Naive thymus-derived CD8-positive, alpha-beta T cell (primary cell): ENCODE measurements around the gene SMIM15. TPM values are rescaled to one million over a fixed set of nuclear protein-coding genes. Genes with fewer than 3 reads are reported as not detected.
A peak's percentile ranks its signal among the peaks of the same experiment; 100 is the strongest.

Experiments used
- ATAC-seq, 2 donors: fragments of 150-1000 bp; cut with Tn5 transposase in 1 of 2; sonication (Bioruptor Pico), chemical (Tn5 transposase) in 1 of 2; 1 replicate in 1 of 2; 2 replicates in 1 of 2; pipeline ENCODE4 v1.10.0; 2021; ENCODE audit warnings: mild to moderate bottlenecking in 2 of 2, moderate library complexity in 2 of 2
- POLR2A ChIA-PET: fragments of 350-600 bp; sonication (Branson Sonifier 250); formaldehyde crosslinking; loops from one replicate; lab custom pipeline; 2021; ENCODE audit warnings: antibody characterized with exemption; lab: Charles Lee
- DNase-seq, 10 donors: peaks; one replicate each; pipeline versions ENCODE4 v3.0.0 to v3.0.0-alpha.2; 2020 to 2022
- H3K27ac Mint-ChIP-seq, 10 donors: one replicate each; pipeline ENCODE4 v1.8.0; 2020 to 2022; ENCODE audit warnings: mild to moderate bottlenecking in 10 of 10, mixed read lengths in 10 of 10, moderate library complexity in 4 of 10, inconsistent platforms in 1 of 10
- H3K27me3 Mint-ChIP-seq, 5 donors: one replicate each; pipeline ENCODE4 v1.8.0; 2021 to 2022; ENCODE audit warnings: mixed read lengths in 5 of 5
- H3K36me3 Mint-ChIP-seq, 3 donors: one replicate each; pipeline ENCODE4 v1.8.0; 2020 to 2022; ENCODE audit warnings: mixed read lengths in 3 of 3, mild to moderate bottlenecking in 2 of 3, inconsistent platforms in 1 of 3
- H3K4me1 Mint-ChIP-seq, 4 donors: one replicate each; pipeline ENCODE4 v1.8.0; 2021 to 2022; ENCODE audit warnings: mixed read lengths in 4 of 4
- H3K4me3 Mint-ChIP-seq, 10 donors: one replicate each; pipeline ENCODE4 v1.8.0; 2020 to 2022; ENCODE audit warnings: mild to moderate bottlenecking in 10 of 10, mixed read lengths in 10 of 10, moderate library complexity in 6 of 10, inconsistent platforms in 1 of 10
- H3K9me3 Mint-ChIP-seq, 9 donors: one replicate each; pipeline ENCODE4 v1.8.0; 2020 to 2022; ENCODE audit warnings: mixed read lengths in 9 of 9, mild to moderate bottlenecking in 3 of 9, inconsistent platforms in 1 of 9, moderate library complexity in 1 of 9
- polyA plus RNA-seq, 3 donors: library from polyadenylated mRNA; unstranded; fragments of 300-500 nt; fragmentation: Illumina TruSeq; gene quantifications; one replicate each; pipeline ENCODE4 v1.2.3, GENCODE V29; 2021
- total RNA-seq, 8 experiments: library from RNA in 2 of 8; stranded (reverse) in 2 of 8; gene quantifications; one replicate each; pipeline ENCODE4 v1.2.3 and lab custom pipeline; 2021 to 2026

Gene SMIM15
- total and polyA plus RNA-seq, 5 experiments from 2014 or later = 21.0 to 39.4 (median 34.9) TPM

DNA sequence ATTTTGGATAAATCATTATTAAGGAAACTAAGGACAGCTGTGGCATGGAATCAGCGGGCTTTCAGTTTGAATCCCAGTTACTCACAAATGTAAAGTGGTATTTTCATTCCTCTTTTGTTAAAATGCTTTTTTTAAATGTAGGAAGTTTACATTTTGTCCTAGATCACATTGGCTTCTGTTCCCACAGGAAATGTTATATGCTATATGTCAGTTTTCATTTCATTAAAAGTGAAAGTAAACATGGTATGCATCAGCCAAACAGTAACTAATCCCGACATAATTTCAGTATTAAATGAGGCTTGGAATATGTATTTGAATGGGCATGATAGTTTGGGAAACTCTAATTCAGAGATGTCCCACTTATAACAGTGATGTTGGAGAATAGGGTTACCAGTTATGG is 18.6 kb upstream of the SMIM15 start:
- Mint-ChIP-seq H3K27me3 (peaks cover 0 to 18% (median 1%) of the 10 kb centered on the region in 5 donors), H3K4me3 (no peak overlapping the region), H3K36me3 (peaks cover 0 to 6% (median 0%) of the 10 kb centered on the region in 3 donors), H3K27ac (no peak overlapping the region), H3K9me3 (no peaks in the 10 kb centered on the region), H3K4me1 (peaks cover 0 to 13% (median 6%) of the 10 kb centered on the region in 4 donors)
- POLR2A ChIA-PET = no interaction called here
- ATAC-seq (no peak), DNase-seq (no peak)

DNA sequence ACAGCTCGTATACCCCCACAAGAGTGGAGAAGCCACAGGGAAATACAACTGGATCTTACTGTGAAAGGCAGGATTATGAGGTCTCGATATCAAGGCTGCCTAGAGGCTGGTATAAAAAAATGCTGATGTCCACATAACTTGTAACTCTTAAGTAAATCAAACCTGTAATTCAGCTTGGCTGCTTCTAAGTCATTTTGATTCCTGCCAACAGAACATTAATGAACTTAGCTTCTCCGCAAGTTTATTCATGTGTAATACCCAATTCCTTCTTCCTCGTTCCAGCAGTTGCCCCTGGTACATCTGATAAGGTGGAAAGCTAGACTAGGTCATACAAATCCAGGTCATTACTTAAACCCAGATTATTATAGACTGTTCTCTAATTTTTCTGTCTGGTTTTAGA is 16.4 kb upstream of the SMIM15 start:
- ATAC-seq (no peak), DNase-seq (no peak)
- POLR2A ChIA-PET = no interaction called here

GRCh38 chr5:61177716-61178115 is 15.4 kb upstream of the SMIM15 start:
- DNase-seq (no peak), ATAC-seq (no peak)
- Mint-ChIP-seq H3K9me3 (no peaks in the 10 kb centered on the region), H3K27ac (peak overlapping the region in 1 of 10 donors; percentile 9), H3K4me1 (peaks cover 0 to 13% (median 4%) of the 10 kb centered on the region in 4 donors), H3K27me3 (peaks cover 0 to 18% (median 1%) of the 10 kb centered on the region in 5 donors), H3K4me3 (no peak overlapping the region), H3K36me3 (peaks cover 0 to 6% (median 0%) of the 10 kb centered on the region in 3 donors)
- POLR2A ChIA-PET = no interaction called here

More for the DNA sequence above, 16.4 kb upstream of the SMIM15 start:
- Mint-ChIP-seq H3K4me1 (peaks cover 0 to 13% (median 6%) of the 10 kb centered on the region in 4 donors), H3K27ac (no peak overlapping the region), H3K4me3 (no peak overlapping the region), H3K36me3 (peaks cover 0 to 6% (median 0%) of the 10 kb centered on the region in 3 donors), H3K9me3 (no peaks in the 10 kb centered on the region), H3K27me3 (peaks cover 0 to 18% (median 1%) of the 10 kb centered on the region in 5 donors)

- ATAC-seq (no peak), DNase-seq (no peak)
- no peak overlapping the region for H3K4me3 Mint-ChIP-seq
- POLR2A ChIA-PET = no interaction called here
- H3K9me3 Mint-ChIP-seq = no peaks in the 10 kb centered on the region
- H3K36me3 Mint-ChIP-seq = peaks cover 0 to 6% (median 0%) of the 10 kb centered on the region in 3 donors
- peaks cover 0 to 13% (median 0%) of the 10 kb centered on the region in 4 donors for H3K4me1 Mint-ChIP-seq
- H3K27ac Mint-ChIP-seq = peak overlapping the region in 1 of 10 donors; percentile 9
- peaks cover 0 to 18% (median 1%) of the 10 kb centered on the region in 5 donors for H3K27me3 Mint-ChIP-seq
These were observed 14.8 kb upstream of the SMIM15 start for GRCh38 chr5:61177070-61177469.

DNA sequence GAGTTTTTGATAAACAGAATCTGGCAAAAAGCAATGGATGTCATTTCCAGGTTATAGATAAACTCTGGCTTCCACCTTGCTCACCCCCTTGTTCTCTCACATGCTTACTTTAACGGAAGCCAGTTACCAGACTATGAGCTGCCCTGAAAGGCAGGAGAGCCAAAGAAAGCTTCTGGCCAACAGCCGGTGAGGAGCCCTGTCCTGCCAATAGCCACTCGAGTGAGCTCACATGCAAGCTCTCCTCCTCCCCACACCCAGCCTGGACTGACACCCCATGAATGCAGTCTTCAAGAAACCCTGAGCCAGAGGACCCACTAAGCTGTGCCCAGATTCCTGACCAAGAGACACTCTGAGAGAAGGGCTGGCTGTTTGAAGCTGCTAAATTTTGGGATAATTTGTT is 14.4 kb upstream of the SMIM15 start:
- Mint-ChIP-seq H3K36me3 (peaks cover 0 to 6% (median 0%) of the 10 kb centered on the region in 3 donors), H3K27ac (no peak overlapping the region), H3K27me3 (peaks cover 0 to 18% (median 1%) of the 10 kb centered on the region in 5 donors), H3K9me3 (no peaks in the 10 kb centered on the region), H3K4me3 (no peak overlapping the region), H3K4me1 (peaks cover 0 to 13% (median 0%) of the 10 kb centered on the region in 4 donors)
- no peak for ATAC-seq
- POLR2A ChIA-PET = no interaction called here
- DNase-seq = no peak

- Mint-ChIP-seq H3K9me3 (no peaks in the 10 kb centered on the region), H3K27me3 (peaks cover 0 to 1% (median 0%) of the 10 kb centered on the region in 5 donors), H3K4me1 (no peaks in the 10 kb centered on the region), H3K27ac (no peak overlapping the region), H3K36me3 (no peaks in the 10 kb centered on the region), H3K4me3 (no peak overlapping the region)
- ATAC-seq (no peak), DNase-seq (no peak)
- POLR2A ChIA-PET = no interaction called here
These were observed 9.2 kb upstream of the SMIM15 start for GRCh38 chr5:61171479-61171878.

- Mint-ChIP-seq H3K27ac (no peak overlapping the region), H3K27me3 (no peaks in the 10 kb centered on the region), H3K4me3 (no peak overlapping the region), H3K4me1 (peaks cover 0 to 3% (median 0%) of the 10 kb centered on the region in 4 donors), H3K9me3 (peaks cover 0 to 4% (median 0%) of the 10 kb centered on the region in 9 donors), H3K36me3 (no peaks in the 10 kb centered on the region)
- POLR2A ChIA-PET = no interaction called here
- no peak for ATAC-seq
- no peak for DNase-seq
These were observed 6.7 kb upstream of the SMIM15 start for GRCh38 chr5:61168951-61169350.

- peaks cover 0 to 9% (median 2%) of the 10 kb centered on the region in 9 donors for H3K9me3 Mint-ChIP-seq
- DNase-seq = no peak
- H3K36me3 Mint-ChIP-seq = no peaks in the 10 kb centered on the region
- no peaks in the 10 kb centered on the region for H3K27me3 Mint-ChIP-seq
- no peak overlapping the region for H3K27ac Mint-ChIP-seq
- POLR2A ChIA-PET = no interaction called here
- H3K4me1 Mint-ChIP-seq = peaks cover 2 to 14% (median 10%) of the 10 kb centered on the region in 4 donors
- ATAC-seq = no peak
- no peak overlapping the region for H3K4me3 Mint-ChIP-seq
These were observed 5.1 kb upstream of the SMIM15 start for GRCh38 chr5:61167382-61167781.

DNA sequence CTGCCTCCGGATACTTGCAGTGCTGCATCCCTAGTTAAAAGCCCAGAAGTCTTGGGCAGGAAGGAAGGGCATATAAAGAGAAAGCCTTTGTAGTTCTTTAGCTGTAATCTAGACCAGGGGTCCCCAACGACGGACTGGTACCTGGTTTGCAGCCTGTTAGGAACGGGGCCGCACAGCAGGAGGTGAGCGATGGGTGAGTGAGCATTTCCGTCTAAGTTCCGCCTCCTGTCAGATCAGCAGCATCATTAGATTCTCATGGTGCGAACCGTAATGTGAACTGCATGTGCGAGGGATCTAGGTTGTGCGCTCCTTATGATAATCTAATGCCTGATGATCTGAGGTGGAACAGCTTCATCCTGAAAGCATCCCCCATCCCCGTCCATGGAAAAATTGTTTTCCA is 1.6 kb upstream of the SMIM15 start:
- no peak for ATAC-seq
- POLR2A ChIA-PET = interaction anchor here (2.1 kb wide), 1 partner anchor 168 kb away, joined by 18 read pairs; the partner anchor contains the start of gene ZSWIM6
- Mint-ChIP-seq H3K36me3 (peaks cover 17 to 19% (median 19%) of the 10 kb centered on the region in 3 donors), H3K27ac (peak overlapping the region in 7 of 10 donors; percentile 29 to 99 (median 94)), H3K27me3 (no peaks in the 10 kb centered on the region), H3K9me3 (peaks cover 0 to 13% (median 2%) of the 10 kb centered on the region in 9 donors), H3K4me3 (peak overlapping the region in 5 of 10 donors; percentile 12 to 99 (median 96)), H3K4me1 (peaks cover 14 to 40% (median 37%) of the 10 kb centered on the region in 4 donors)
- DNase-seq = no peak

GRCh38 chr5:61162832-61163567 is 732 bp upstream of the SMIM15 start:
- ATAC-seq = no peak
- POLR2A ChIA-PET = interaction anchor here (2.1 kb wide), 1 partner anchor 168 kb away, joined by 18 read pairs; the partner anchor contains the start of gene ZSWIM6
- Mint-ChIP-seq H3K4me1 (peaks cover 14 to 44% (median 39%) of the 10 kb centered on the region in 4 donors), H3K36me3 (peaks cover 19 to 27% (median 26%) of the 10 kb centered on the region in 3 donors), H3K27ac (peak overlapping the region; percentile 83 to 99 (median 96)), H3K9me3 (peaks cover 0 to 15% (median 2%) of the 10 kb centered on the region in 9 donors), H3K4me3 (peak overlapping the region; percentile 74 to 99 (median 96)), H3K27me3 (no peaks in the 10 kb centered on the region)
- peak in 1 of 10 donors; percentile 4 for DNase-seq

DNA sequence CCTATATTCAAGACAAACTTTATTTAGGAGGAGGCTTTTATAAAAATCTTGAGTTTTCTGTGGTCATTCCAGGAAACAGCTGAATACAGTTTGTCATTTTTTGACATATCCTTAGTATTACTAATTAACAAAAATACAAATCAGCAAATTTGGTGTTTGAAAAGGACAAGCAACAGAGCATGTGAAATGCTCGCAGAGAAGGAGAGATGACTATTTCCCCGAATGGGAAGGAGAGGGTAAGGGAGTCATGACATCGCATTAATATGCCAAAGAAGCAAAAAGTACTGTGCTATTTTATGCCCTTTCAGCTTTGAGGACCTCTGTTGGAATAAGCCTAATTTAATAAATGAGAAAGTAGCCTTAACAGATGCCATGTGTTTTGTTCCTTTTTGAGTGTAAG is 1.8 kb downstream of the SMIM15 start:
- POLR2A ChIA-PET = interaction anchor here (0.6 kb wide), 1 partner anchor 13 kb away, joined by 6 read pairs; no protein-coding TSS in a partner anchor
- H3K27me3 Mint-ChIP-seq = no peaks in the 10 kb centered on the region
- no peak for DNase-seq
- H3K4me3 Mint-ChIP-seq = peak overlapping the region; percentile 22 to 73 (median 42)
- peaks cover 14 to 44% (median 39%) of the 10 kb centered on the region in 4 donors for H3K4me1 Mint-ChIP-seq
- peak overlapping the region in 7 of 10 donors; percentile 37 to 99 (median 65) for H3K27ac Mint-ChIP-seq
- ATAC-seq = no peak
- H3K9me3 Mint-ChIP-seq = peaks cover 0 to 29% (median 5%) of the 10 kb centered on the region in 9 donors
- H3K36me3 Mint-ChIP-seq = peaks cover 19 to 44% (median 42%) of the 10 kb centered on the region in 3 donors

DNA sequence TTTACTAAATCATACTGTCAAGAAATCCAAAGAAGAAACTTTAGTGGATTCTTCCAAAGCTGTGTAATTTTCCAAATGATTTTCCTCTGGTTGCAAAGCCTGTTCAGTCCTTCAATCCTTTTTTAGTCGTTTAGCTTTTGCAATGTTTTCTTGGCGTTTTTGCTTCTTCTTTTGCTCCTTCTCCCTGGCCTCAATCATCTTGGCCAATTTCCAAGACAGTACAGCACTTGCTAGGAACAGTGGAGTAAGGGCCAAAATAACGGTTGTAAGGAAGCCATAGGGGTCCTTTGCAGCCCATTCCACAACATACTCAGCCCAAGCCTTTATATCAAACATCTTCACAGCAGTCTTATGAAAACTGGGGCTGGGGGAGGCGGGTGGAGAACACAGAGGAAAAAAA is 2.4 kb downstream of the SMIM15 start:
- Mint-ChIP-seq H3K36me3 (peaks cover 19 to 50% (median 49%) of the 10 kb centered on the region in 3 donors), H3K27me3 (no peaks in the 10 kb centered on the region), H3K9me3 (peaks cover 0 to 35% (median 6%) of the 10 kb centered on the region in 9 donors), H3K4me1 (peaks cover 14 to 44% (median 39%) of the 10 kb centered on the region in 4 donors), H3K4me3 (peak overlapping the region in 2 of 10 donors; percentile 55 to 57), H3K27ac (peak overlapping the region in 6 of 10 donors; percentile 20 to 89 (median 36))
- ATAC-seq (no peak), DNase-seq (no peak)
- POLR2A ChIA-PET = interaction anchor here (0.6 kb wide), 1 partner anchor 13 kb away, joined by 6 read pairs; no protein-coding TSS in a partner anchor
